NCI-H345 (cell line): Measurements from ENCODE around the gene LOXHD1.
A peak's percentile ranks its signal among the peaks of the same experiment; 100 is the strongest.

Experiments used
- DNase-seq: peaks from one replicate; lab custom pipeline; 2025; lab: John Stamatoyannopoulos, UW

LOXHD1 gene

GRCh38 chr18:46657115-46657955 lies at the start of gene LOXHD1:
Gene LOXHD1, minus strand, starts transcription at chr18:46657220. Its CDS starts 187 bp downstream, at chr18:46657033.
- DNase-seq: no peak

GRCh38 chr18:46705521-46705920 lies 48.5 kb upstream of the LOXHD1 start:
- DNase-seq: no peak

- DNase-seq: no peak
Measured at GRCh38 chr18:46704816-46705215, 47.8 kb upstream of the LOXHD1 start.

- no peak for DNase-seq
Measured at GRCh38 chr18:46704189-46704588, 47.2 kb upstream of the LOXHD1 start.

- DNase-seq: no peak
Measured at GRCh38 chr18:46702471-46702870, 45.5 kb upstream of the LOXHD1 start.

GRCh38 chr18:46700066-46700824 lies 43.2 kb upstream of the LOXHD1 start:
- DNase-seq: no peak

GRCh38 chr18:46696702-46697101 lies 39.7 kb upstream of the LOXHD1 start:
- DNase-seq: no peak

GRCh38 chr18:46696268-46696667 lies 39.2 kb upstream of the LOXHD1 start:
- no peak for DNase-seq

GRCh38 chr18:46693996-46694395 lies 37.0 kb upstream of the LOXHD1 start:
- no peak for DNase-seq

- no peak for DNase-seq
Measured at GRCh38 chr18:46688853-46689525, 32.0 kb upstream of the LOXHD1 start.

- no peak for DNase-seq
Measured at GRCh38 chr18:46686186-46686585, 29.2 kb upstream of the LOXHD1 start.

GRCh38 chr18:46683252-46683651 lies 26.2 kb upstream of the LOXHD1 start:
- DNase-seq: no peak

- no peak for DNase-seq
Measured at GRCh38 chr18:46680784-46681695, 24.0 kb upstream of the LOXHD1 start.

- DNase-seq: no peak
Measured at GRCh38 chr18:46679846-46680598, 23.0 kb upstream of the LOXHD1 start.

GRCh38 chr18:46678785-46679399 lies 21.9 kb upstream of the LOXHD1 start:
- DNase-seq: no peak

GRCh38 chr18:46678041-46678440 lies 21.0 kb upstream of the LOXHD1 start:
- no peak for DNase-seq

GRCh38 chr18:46677611-46678010 lies 20.6 kb upstream of the LOXHD1 start:
- no peak for DNase-seq

- DNase-seq: peak; percentile 75
Measured at GRCh38 chr18:46676182-46676835, 19.3 kb upstream of the LOXHD1 start.

- DNase-seq: no peak
Measured at GRCh38 chr18:46675112-46675511, 18.1 kb upstream of the LOXHD1 start.
